ENCODE data around the gene SMAD9. TPM values are rescaled to one million over a fixed set of nuclear protein-coding genes. Genes with fewer than 3 reads are reported as not detected.

SMAD9 gene
- total and polyA plus RNA-seq, 4 donors = 2.5 to 35.0 (median 6.2) TPM

DNA sequence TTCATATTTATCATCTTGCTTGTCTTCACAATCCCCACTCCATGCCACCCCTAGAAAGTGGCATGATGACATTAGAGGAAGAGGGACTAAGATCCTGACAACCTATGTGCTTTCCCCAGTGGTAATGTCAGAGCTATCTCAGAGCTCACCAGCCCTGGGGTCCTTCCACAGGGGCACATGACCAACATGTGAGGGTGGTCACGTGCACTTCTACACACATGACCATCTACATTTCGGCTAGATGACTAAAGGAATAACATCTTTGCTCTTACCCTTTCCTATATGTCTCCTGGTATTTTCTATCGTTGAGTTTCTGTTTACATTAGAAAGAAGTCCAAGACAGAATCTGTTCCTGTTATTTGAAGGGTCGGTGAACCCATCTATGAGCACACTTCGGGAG, 54.8 kb downstream of the SMAD9 start:
- 91 to 92% methylated on average over 5 of the region's 5 CpGs for WGBS, 2 donors

GRCh38 chr13:36862722-36863121, 57.3 kb downstream of the SMAD9 start:
- Histone ChIP-seq H3K4me3 (no peak overlapping the region), H3K4me1 (ENCODE audit: control insufficient read depth in 5 of 5, insufficient read depth in 5 of 5, low read length in 5 of 5) (peaks cover 0 to 2% (median 0%) of the 10 kb centered on the region in 5 donors), H3K27me3 (ENCODE audit: control insufficient read depth in 3 of 3, insufficient read depth in 3 of 3, low read length in 2 of 3) (no peaks in the 10 kb centered on the region), H3K9ac (ENCODE audit: insufficient read depth in 1 of 2, low read length in 2 of 2) (no peak overlapping the region), H3K36me3 (ENCODE audit: control insufficient read depth in 4 of 4, insufficient read depth in 4 of 4, low read length in 4 of 4) (peaks cover 3 to 32% (median 18%) of the 10 kb centered on the region in 4 donors), H3K9me3 (ENCODE audit: control insufficient read depth in 4 of 4, insufficient read depth in 3 of 4, low read length in 3 of 4) (no peaks in the 10 kb centered on the region), H3K27ac (ENCODE audit: low read depth in 1 of 2, low read length in 1 of 2) (peak overlapping the region in 1 of 2 donors; percentile 14)
- DNase-seq (no peak), ATAC-seq (ENCODE audit: insufficient read depth, low FRiP score) (no peak)
- 77 to 83% methylated on average over 7 of the region's 7 CpGs for WGBS, 2 donors
- TF ChIP-seq CTCF (IDR thresholded peaks at IDR 0.05; ENCODE audit: control extremely low read depth, extremely low read depth) = no peak

More for the DNA sequence above, 54.8 kb downstream of the SMAD9 start:
- Histone ChIP-seq H3K27ac (ENCODE audit: low read depth in 1 of 2, low read length in 1 of 2) (no peak overlapping the region), H3K4me3 (no peak overlapping the region), H3K27me3 (ENCODE audit: control insufficient read depth in 3 of 3, insufficient read depth in 3 of 3, low read length in 2 of 3) (no peaks in the 10 kb centered on the region), H3K36me3 (ENCODE audit: control insufficient read depth in 4 of 4, insufficient read depth in 4 of 4, low read length in 4 of 4) (peaks cover 3 to 33% (median 19%) of the 10 kb centered on the region in 4 donors), H3K9me3 (ENCODE audit: control insufficient read depth in 4 of 4, insufficient read depth in 3 of 4, low read length in 3 of 4) (no peaks in the 10 kb centered on the region), H3K4me1 (ENCODE audit: control insufficient read depth in 5 of 5, insufficient read depth in 5 of 5, low read length in 5 of 5) (no peaks in the 10 kb centered on the region), H3K9ac (ENCODE audit: insufficient read depth in 1 of 2, low read length in 2 of 2) (no peak overlapping the region)
- TF ChIP-seq CTCF (IDR thresholded peaks at IDR 0.05; ENCODE audit: control extremely low read depth, extremely low read depth) = no peak
- DNase-seq = no peak
- ATAC-seq (ENCODE audit: insufficient read depth, low FRiP score) = no peak

GRCh38 chr13:36862002-36862685, 57.9 kb downstream of the SMAD9 start:
- peaks cover 3 to 33% (median 17%) of the 10 kb centered on the region in 4 donors for H3K36me3 ChIP-seq (ENCODE audit: control insufficient read depth in 4 of 4, insufficient read depth in 4 of 4, low read length in 4 of 4)
- no peak overlapping the region for H3K9ac ChIP-seq (ENCODE audit: insufficient read depth in 1 of 2, low read length in 2 of 2)
- TF ChIP-seq CTCF (IDR thresholded peaks at IDR 0.05; ENCODE audit: control extremely low read depth, extremely low read depth) = no peak
- no peak for ATAC-seq (ENCODE audit: insufficient read depth, low FRiP score)
- DNase-seq = no peak
- WGBS, 2 donors = 73 to 75% methylated on average over 6 of the region's 6 CpGs
- no peak overlapping the region for H3K4me3 ChIP-seq
- peaks cover 0 to 2% (median 0%) of the 10 kb centered on the region in 5 donors for H3K4me1 ChIP-seq (ENCODE audit: control insufficient read depth in 5 of 5, insufficient read depth in 5 of 5, low read length in 5 of 5)
- H3K27me3 ChIP-seq (ENCODE audit: control insufficient read depth in 3 of 3, insufficient read depth in 3 of 3, low read length in 2 of 3) = no peaks in the 10 kb centered on the region
- H3K27ac ChIP-seq (ENCODE audit: low read depth in 1 of 2, low read length in 1 of 2) = no peak overlapping the region
- no peaks in the 10 kb centered on the region for H3K9me3 ChIP-seq (ENCODE audit: control insufficient read depth in 4 of 4, insufficient read depth in 3 of 4, low read length in 3 of 4)

Data from lung (tissue), 12 donors.